PC-9 (cell line): ENCODE data around the gene ZNF646.

Experiments used
- CTCF ChIP-seq: fragments of 200-600 bp; sonication (generic); conservative IDR thresholded peaks from 2 replicates; pipeline ENCODE4 v1.6.1; 2017; ENCODE audit warnings: mixed run types, antibody characterized with exemption, mild to moderate bottlenecking, moderate library complexity
- EZH2 ChIP-seq: fragments of 200-600 bp; sonication (generic); IDR thresholded peaks from 2 replicates; pipeline ENCODE4 v1.8.0; 2017; ENCODE audit warnings: antibody characterized with exemption, low read depth

- TF ChIP-seq CTCF (no peak), EZH2 (no peak)
These were observed 35.2 kb upstream of the ZNF646 start for GRCh38 chr16:31038993-31039392.
